Sigmoid colon (tissue), 7 donors: Measurements from ENCODE around the gene EPB41L3. TPM values are rescaled to one million over a fixed set of nuclear protein-coding genes. Genes with fewer than 3 reads are reported as not detected.
A peak's percentile ranks its signal among the peaks of the same experiment; 100 is the strongest.

Experiments
- DNase-seq: peaks from one replicate; pipeline ENCODE4 v3.0.0-alpha.2; 2019
- H3K27ac ChIP-seq, 4 donors: fragments of 200-600 bp; sonication (generic); one replicate each; pipeline ENCODE4 v1.5.1; 2016 to 2019; ENCODE audit warnings: mild to moderate bottlenecking in 1 of 4
- H3K27me3 ChIP-seq, 3 donors: fragments of 200-600 bp; sonication (generic); one replicate each; pipeline ENCODE4 v1.5.1; 2019; ENCODE audit warnings: mild to moderate bottlenecking in 1 of 3
- H3K36me3 ChIP-seq, 4 donors: fragments of 200-600 bp; sonication (generic); one replicate each; pipeline ENCODE4 v1.5.1; 2016 to 2019
- H3K4me1 ChIP-seq, 4 donors: fragments of 200-600 bp; sonication (generic); one replicate each; pipeline ENCODE4 v1.5.1; 2017 to 2019
- H3K4me3 ChIP-seq, 4 donors: fragments of 200-600 bp; sonication (generic); one replicate each; pipeline ENCODE4 v1.5.1; 2017 to 2019; ENCODE audit warnings: mild to moderate bottlenecking in 2 of 4, moderate library complexity in 1 of 4
- H3K9me3 ChIP-seq, 4 donors: fragments of 200-600 bp in 3 of 4; sonication (generic) in 3 of 4; one replicate each; pipeline versions ENCODE4 v1.5.1 to v1.6.1; 2013 to 2019
- CTCF ChIP-seq, 4 experiments: fragments of 450-650 bp in 3 of 4; fragments of 200-600 bp in 1 of 4; IDR thresholded peaks; one replicate each; pipeline ENCODE4 v1.5.1; 2016 to 2019; ENCODE audit warnings: antibody characterized with exemption in 4 of 4, mild to moderate bottlenecking in 3 of 4, moderate library complexity in 2 of 4
- EP300 ChIP-seq, 4 donors: sonication (generic); formaldehyde crosslinking; IDR thresholded peaks; one replicate each; pipeline ENCODE4 v1.6.1; 2017; ENCODE audit warnings: antibody characterized with exemption in 4 of 4
- POLR2A ChIP-seq, 2 donors: fragments of 450-650 bp; IDR thresholded peaks; one replicate each; pipeline ENCODE4 v1.6.1; 2016; ENCODE audit warnings: antibody characterized with exemption in 2 of 2, mild to moderate bottlenecking in 2 of 2, moderate library complexity in 2 of 2
- POLR2AphosphoS5 ChIP-seq, 4 donors: sonication (generic); formaldehyde crosslinking; IDR thresholded peaks; one replicate each; pipeline ENCODE4 v1.6.1; 2017; ENCODE audit warnings: antibody characterized with exemption in 4 of 4
- WGBS, 2 donors: extraction: QIAGEN DNeasy Blood & Tissue Kit; methylation state at CpG; one replicate each; pipeline ENCODE4 v1.1.7; 2013; 5-methylcytosine and 5-hydroxymethylcytosine counted together
- intact Hi-C: fragments of 100-400 bp; cut with DNase I; formaldehyde crosslinking; loops from one replicate; pipeline ENCODE4 v1.15.1; 2023
- polyA plus RNA-seq, 3 donors: library from polyadenylated mRNA; stranded (reverse); fragments of 200-250 nt; gene quantifications; one replicate each; pipeline ENCODE4 v1.2.3, GENCODE V29; 2013
- total RNA-seq, 4 donors: library from RNA; depleted of rRNA; stranded (reverse); fragments of >200 nt; gene quantifications; one replicate each; pipeline ENCODE4 v1.1.0, GENCODE V29; 2016
- donor health status: healthy with polysubstance abuse.
- donor health status: Bipolar disorder and iron deficiency.
- donor health status: healthy.

EPB41L3 gene
- total and polyA plus RNA-seq, 7 donors, result 26.1 to 156 (median 78.8) TPM

- H3K27ac ChIP-seq, result no peak overlapping the region
- H3K4me3 ChIP-seq, result no peak overlapping the region
- WGBS, 2 donors, result 84 to 92% methylated on average over 5 of the region's 5 CpGs
- H3K9me3 ChIP-seq, result no peaks in the 10 kb centered on the region
- H3K4me1 ChIP-seq, result no peaks in the 10 kb centered on the region
- peaks cover 0 to 70% (median 1%) of the 10 kb centered on the region in 4 donors for H3K36me3 ChIP-seq
- TF ChIP-seq EP300 (IDR thresholded peaks at IDR 0.05) (no peak), POLR2AphosphoS5 (IDR thresholded peaks at IDR 0.05) (no peak), CTCF (IDR thresholded peaks at IDR 0.05) (no peak), POLR2A (IDR thresholded peaks at IDR 0.05) (no peak)
- no peak for DNase-seq
- intact Hi-C loops, result no loop called here
- H3K27me3 ChIP-seq, result no peaks in the 10 kb centered on the region
Observed at GRCh38 chr18:5421981-5422380, 121.8 kb downstream of the EPB41L3 start.

GRCh38 chr18:5420906-5421305, 122.9 kb downstream of the EPB41L3 start:
- 86% methylated on average over 3 of the region's 3 CpGs for WGBS, 2 donors
- intact Hi-C loops, result no loop called here
- Histone ChIP-seq H3K4me3 (no peak overlapping the region), H3K27me3 (no peaks in the 10 kb centered on the region), H3K4me1 (no peaks in the 10 kb centered on the region), H3K9me3 (no peaks in the 10 kb centered on the region), H3K36me3 (peaks cover 0 to 81% (median 2%) of the 10 kb centered on the region in 4 donors), H3K27ac (no peak overlapping the region)
- TF ChIP-seq EP300 (IDR thresholded peaks at IDR 0.05), result peak in 1 of 4 donors; percentile 29
- no peak for TF ChIP-seq CTCF (IDR thresholded peaks at IDR 0.05)
- TF ChIP-seq POLR2AphosphoS5 (IDR thresholded peaks at IDR 0.05), result peak in 1 of 4 donors; percentile 19
- TF ChIP-seq POLR2A (IDR thresholded peaks at IDR 0.05), result no peak
- no peak for DNase-seq

GRCh38 chr18:5419601-5420000, 124.2 kb downstream of the EPB41L3 start:
- TF ChIP-seq POLR2A (IDR thresholded peaks at IDR 0.05) (no peak), EP300 (IDR thresholded peaks at IDR 0.05) (no peak), CTCF (IDR thresholded peaks at IDR 0.05) (no peak), POLR2AphosphoS5 (IDR thresholded peaks at IDR 0.05) (no peak)
- H3K4me3 ChIP-seq, result no peak overlapping the region
- intact Hi-C loops, result no loop called here
- H3K27ac ChIP-seq, result no peak overlapping the region
- peaks cover 0 to 92% (median 3%) of the 10 kb centered on the region in 4 donors for H3K36me3 ChIP-seq
- no peaks in the 10 kb centered on the region for H3K27me3 ChIP-seq
- H3K9me3 ChIP-seq, result no peaks in the 10 kb centered on the region
- DNase-seq, result no peak
- no peaks in the 10 kb centered on the region for H3K4me1 ChIP-seq
- WGBS, 2 donors, result 87 to 92% methylated on average over 9 of the region's 9 CpGs

- intact Hi-C loops, result no loop called here
- Histone ChIP-seq H3K36me3 (peaks cover 0 to 89% (median 3%) of the 10 kb centered on the region in 4 donors), H3K4me3 (no peak overlapping the region), H3K27me3 (no peaks in the 10 kb centered on the region), H3K9me3 (no peaks in the 10 kb centered on the region), H3K27ac (no peak overlapping the region), H3K4me1 (no peaks in the 10 kb centered on the region)
- TF ChIP-seq POLR2AphosphoS5 (IDR thresholded peaks at IDR 0.05) (no peak), CTCF (IDR thresholded peaks at IDR 0.05) (no peak), POLR2A (IDR thresholded peaks at IDR 0.05) (no peak), EP300 (IDR thresholded peaks at IDR 0.05) (no peak)
- DNase-seq, result no peak
- 92 to 94% methylated on average over 2 of the region's 2 CpGs for WGBS, 2 donors
Observed at GRCh38 chr18:5419030-5419429, 124.8 kb downstream of the EPB41L3 start.

GRCh38 chr18:5417342-5417741, 126.5 kb downstream of the EPB41L3 start:
- DNase-seq, result no peak
- 54 to 77% methylated on average over 8 of the region's 8 CpGs for WGBS, 2 donors
- TF ChIP-seq EP300 (IDR thresholded peaks at IDR 0.05) (no peak), POLR2AphosphoS5 (IDR thresholded peaks at IDR 0.05) (peak in 2 of 4 donors; percentile 6 to 63)
- H3K4me1 ChIP-seq, result no peaks in the 10 kb centered on the region
- intact Hi-C loops, result no loop called here
- H3K9me3 ChIP-seq, result no peaks in the 10 kb centered on the region
- H3K36me3 ChIP-seq, result peaks cover 0 to 75% (median 3%) of the 10 kb centered on the region in 4 donors
- H3K4me3 ChIP-seq, result no peak overlapping the region
- H3K27me3 ChIP-seq, result no peaks in the 10 kb centered on the region
- peak overlapping the region in 1 of 4 donors; percentile 44 for H3K27ac ChIP-seq
